Subcutaneous adipose tissue (tissue), 4 donors: ENCODE measurements around the gene CDC42BPG. TPM values are rescaled to one million over a fixed set of nuclear protein-coding genes. Genes with fewer than 3 reads are reported as not detected.

Experiments
- CTCF ChIP-seq: fragments of 450-650 bp; IDR thresholded peaks from one replicate; pipeline ENCODE4 v1.5.1; 2016; ENCODE audit warnings: low read depth, mild to moderate bottlenecking, control low read depth, antibody characterized with exemption, moderate library complexity
- total RNA-seq, 4 donors: library from RNA; depleted of rRNA; stranded (reverse); fragments of >200 nt; gene quantifications; one replicate each; pipeline ENCODE4 v1.1.0, GENCODE V29; 2016

CDC42BPG gene
- total RNA-seq, 4 donors from 2014 or later, result 0.17 to 0.38 (median 0.22) TPM; not detected in 1

GRCh38 chr11:64891215-64891848, 46.9 kb upstream of the CDC42BPG start:
- no peak for TF ChIP-seq CTCF

GRCh38 chr11:64890522-64890939, 46.1 kb upstream of the CDC42BPG start:
- no peak for TF ChIP-seq CTCF

- TF ChIP-seq CTCF, result no peak
Observed at GRCh38 chr11:64888729-64889511, 44.5 kb upstream of the CDC42BPG start.

GRCh38 chr11:64888406-64888728, 43.9 kb upstream of the CDC42BPG start:
- no peak for TF ChIP-seq CTCF

DNA sequence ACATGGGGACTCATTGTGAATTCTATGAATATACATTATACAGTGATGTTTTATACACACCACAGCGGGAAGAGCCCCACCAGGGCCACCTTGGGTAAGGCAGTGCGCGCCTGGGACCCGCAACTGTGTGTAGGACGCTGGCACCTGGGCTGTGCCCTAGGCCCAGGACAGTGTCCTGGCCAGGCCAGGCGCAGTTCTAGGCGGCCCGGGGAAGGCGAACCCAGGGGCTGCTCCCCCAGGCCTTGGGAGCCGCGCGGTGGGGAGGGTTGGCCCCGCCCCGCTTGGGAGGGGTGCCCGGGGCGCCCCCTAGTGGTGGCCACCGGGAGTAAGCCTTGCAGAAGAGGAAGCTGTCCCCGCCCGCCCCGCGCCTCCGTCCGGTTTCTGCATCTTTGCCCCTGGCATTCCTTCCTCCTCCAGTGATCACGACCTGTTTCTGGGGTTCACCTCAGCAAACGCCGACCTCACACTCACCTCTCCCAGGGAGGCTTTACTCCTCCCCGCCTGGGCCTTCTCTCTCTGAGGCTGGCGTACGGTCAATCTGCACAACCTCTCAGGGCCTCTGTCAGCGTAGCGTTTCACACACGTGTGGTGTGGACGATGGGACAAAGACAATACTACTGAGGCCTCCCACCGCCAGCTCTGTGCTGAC, 43.4 kb upstream of the CDC42BPG start:
- no peak for TF ChIP-seq CTCF

DNA sequence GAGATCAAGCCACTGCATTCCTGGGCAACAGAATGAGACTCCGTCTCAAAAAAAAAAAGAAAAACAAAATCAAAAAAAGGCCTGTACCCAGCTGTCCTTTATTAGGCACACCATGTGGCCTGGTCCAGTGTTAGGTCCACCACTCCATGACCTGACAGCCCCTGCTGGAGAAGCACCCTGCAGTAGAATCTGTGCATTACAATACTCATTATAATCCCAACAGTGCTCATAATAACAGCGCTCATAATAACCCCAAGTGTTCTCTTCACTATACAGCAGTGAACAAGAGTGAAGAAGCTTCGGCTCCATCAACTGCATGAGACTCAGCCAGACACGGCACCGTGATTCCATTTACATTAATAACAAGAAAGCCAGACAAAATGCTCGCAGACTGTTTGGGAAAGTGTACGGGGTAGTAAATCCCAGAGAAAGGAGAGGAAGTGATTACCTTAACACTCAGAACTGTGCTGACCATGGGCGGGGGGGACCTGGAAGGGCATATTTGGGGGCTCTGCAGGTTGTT, 42.8 kb upstream of the CDC42BPG start:
- no peak for TF ChIP-seq CTCF
